ENCODE data around the gene SERPINA10.

SERPINA10 gene

DNA sequence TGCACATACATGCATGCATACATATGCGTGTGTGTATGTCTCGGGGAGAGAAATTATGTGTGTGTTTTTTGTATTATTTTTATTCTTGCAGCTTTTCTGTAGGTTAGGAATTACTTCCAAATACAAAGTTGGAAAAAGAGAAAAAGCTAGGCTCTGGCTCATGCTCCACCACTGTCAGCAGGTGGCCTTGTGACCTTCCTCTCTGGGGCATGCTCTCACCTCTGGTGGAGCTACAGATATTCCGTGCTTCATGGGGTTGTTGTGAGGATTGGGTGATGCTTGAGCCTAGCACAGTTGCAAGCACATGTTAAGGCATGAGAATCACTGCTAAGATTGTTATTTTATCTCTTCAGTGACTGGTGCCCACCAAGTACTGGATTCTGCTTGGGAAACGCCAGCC lies 36.8 kb upstream of the SERPINA10 start:
- Histone ChIP-seq H3K27me3 (ENCODE audit: insufficient read depth, low read length) (no peaks in the 10 kb centered on the region), H3K9me3 (ENCODE audit: low read length) (no peaks in the 10 kb centered on the region)

DNA sequence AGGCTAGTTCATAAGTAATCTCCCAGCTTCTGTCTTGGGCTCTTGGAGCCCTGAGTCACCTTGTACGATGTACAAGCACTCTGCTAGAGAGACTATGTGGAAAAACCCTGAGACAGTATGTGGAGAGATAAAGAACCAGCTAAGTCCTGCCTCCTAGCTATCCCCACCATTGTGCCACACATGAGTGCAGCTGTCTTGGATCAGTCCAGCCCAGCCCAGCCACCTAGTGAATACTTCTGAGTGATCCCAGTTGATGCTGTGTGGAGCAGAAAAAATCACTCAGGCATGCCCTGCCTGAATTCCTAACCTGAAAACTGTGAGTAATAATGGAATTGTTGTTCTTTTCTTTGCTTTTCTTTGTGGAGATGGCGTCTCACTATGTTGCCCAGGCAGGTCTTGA lies 35.1 kb upstream of the SERPINA10 start:
- H3K4me1 ChIP-seq (ENCODE audit: insufficient read depth, low read length), result no peaks in the 10 kb centered on the region
- H3K4me3 ChIP-seq (ENCODE audit: low read length), result no peak overlapping the region
- H2AFZ ChIP-seq (ENCODE audit: low read depth, low read length), result no peak overlapping the region
- H3K27me3 ChIP-seq (ENCODE audit: insufficient read depth, low read length), result no peaks in the 10 kb centered on the region
- no peaks in the 10 kb centered on the region for H3K9me3 ChIP-seq (ENCODE audit: low read length)
- no peaks in the 10 kb centered on the region for H3K36me3 ChIP-seq (ENCODE audit: insufficient read depth, low read length)

More for the DNA sequence above, 36.8 kb upstream of the SERPINA10 start:
- H2AFZ ChIP-seq (ENCODE audit: low read depth, low read length), result no peak overlapping the region
- H3K36me3 ChIP-seq (ENCODE audit: insufficient read depth, low read length), result no peaks in the 10 kb centered on the region
- H3K4me1 ChIP-seq (ENCODE audit: insufficient read depth, low read length), result no peaks in the 10 kb centered on the region
- no peak overlapping the region for H3K4me3 ChIP-seq (ENCODE audit: low read length)

DNA sequence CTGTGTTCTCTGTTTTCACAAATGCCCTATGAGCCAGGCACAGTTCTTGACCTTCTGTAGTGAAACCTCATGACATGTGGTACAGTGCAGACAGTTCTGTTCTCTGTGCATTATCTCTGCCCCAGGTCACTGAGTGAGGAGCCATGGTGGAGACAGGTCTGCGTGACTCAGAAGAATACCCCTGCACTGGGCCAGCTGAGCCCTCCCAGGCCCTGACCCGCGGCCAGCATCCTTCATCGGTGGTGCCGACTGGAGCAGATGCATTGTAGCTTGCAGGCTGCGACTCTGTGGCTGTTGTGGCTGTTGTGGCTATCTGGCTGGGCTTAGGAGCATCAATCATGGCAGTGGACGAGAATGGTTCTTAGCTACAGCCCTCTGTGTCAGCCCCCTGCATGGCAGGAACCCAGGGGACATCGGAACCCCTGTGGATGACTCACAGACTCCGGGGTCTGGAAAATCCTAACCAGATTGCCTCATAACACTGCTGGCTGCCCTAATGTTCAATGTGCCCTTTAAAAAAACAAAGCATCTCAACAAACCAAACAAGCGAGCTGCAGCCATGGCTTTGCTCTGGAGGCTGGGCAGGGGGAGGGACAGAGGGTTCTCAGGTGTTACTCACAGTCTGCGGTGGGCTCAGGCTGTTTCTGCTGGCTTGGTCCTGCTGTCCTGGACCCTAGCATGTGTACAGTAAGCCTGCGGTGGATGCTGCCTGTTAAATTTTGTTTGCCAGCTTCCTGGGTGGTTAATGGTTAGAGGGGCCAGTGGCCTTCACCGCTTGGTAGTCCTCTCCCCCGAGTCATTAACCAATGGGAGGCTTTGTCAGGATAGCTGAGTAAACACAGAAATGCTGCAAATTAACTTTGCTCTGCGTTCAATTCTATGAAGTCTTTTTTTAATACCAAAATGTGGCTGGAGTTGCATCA lies 29.8 kb upstream of the SERPINA10 start, which contains the start of gene SERPINA6:
TSS of gene SERPINA6 (minus strand) at position 689 of the 923 bp plus-strand sequence. CDS start 8,688 bp downstream, outside the sequence.
- no peak within 1 kb of the TSS for H2AFZ ChIP-seq (ENCODE audit: low read depth, low read length)
- no peaks in the 10 kb centered on the region for H3K36me3 ChIP-seq (ENCODE audit: insufficient read depth, low read length)
- H3K4me1 ChIP-seq (ENCODE audit: insufficient read depth, low read length), result no peaks in the 10 kb centered on the region
- no peaks in the 10 kb centered on the region for H3K27me3 ChIP-seq (ENCODE audit: insufficient read depth, low read length)
- H3K9me3 ChIP-seq (ENCODE audit: low read length), result no peaks in the 10 kb centered on the region
- H3K4me3 ChIP-seq (ENCODE audit: low read length), result no peak within 1 kb of the TSS

DNA sequence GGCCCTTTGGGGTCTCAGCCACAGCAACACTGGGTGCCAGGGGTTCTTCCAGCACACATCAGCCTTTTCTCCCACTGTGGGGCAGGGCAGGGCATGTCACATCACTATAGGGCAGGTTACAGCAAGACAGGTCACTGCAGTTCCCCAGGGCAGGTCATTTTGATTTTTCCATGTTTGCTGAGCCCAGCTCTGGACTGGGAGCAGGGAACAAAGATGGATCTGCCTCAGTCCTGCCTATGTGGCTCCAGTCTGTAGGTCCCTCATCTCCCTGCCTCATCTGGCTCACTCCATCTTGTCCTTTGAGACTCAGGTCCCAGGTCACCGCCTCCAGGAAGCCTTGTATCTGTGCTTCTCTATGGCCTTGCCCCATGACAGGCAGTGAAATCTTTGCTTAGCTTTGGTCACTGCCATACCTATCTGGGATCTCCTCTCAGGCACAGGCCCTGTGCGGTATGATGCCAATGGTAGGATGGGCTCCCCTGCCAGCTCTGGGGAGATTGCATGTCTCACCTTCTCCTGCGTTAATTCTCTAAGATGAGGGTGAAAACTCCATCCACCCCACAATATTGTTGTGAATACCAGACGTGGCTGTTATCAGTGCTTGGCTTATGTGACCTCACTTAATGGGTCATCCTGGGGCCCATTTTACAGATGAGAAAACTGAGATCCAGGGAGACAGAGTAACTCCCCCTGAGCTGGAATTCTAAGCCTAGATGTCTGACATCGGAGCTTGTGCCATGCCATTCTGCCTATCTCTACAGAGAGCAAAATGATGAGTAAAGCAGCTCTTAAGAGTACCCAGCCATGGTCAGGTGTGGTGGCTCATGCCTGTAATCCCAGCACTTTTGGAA lies 28.6 kb upstream of the SERPINA10 start:
- Histone ChIP-seq H3K9me3 (ENCODE audit: low read length) (no peaks in the 10 kb centered on the region), H3K4me3 (ENCODE audit: low read length) (no peak overlapping the region), H3K36me3 (ENCODE audit: insufficient read depth, low read length) (no peaks in the 10 kb centered on the region), H3K4me1 (ENCODE audit: insufficient read depth, low read length) (no peaks in the 10 kb centered on the region), H3K27me3 (ENCODE audit: insufficient read depth, low read length) (no peaks in the 10 kb centered on the region), H2AFZ (ENCODE audit: low read depth, low read length) (no peak overlapping the region)

DNA sequence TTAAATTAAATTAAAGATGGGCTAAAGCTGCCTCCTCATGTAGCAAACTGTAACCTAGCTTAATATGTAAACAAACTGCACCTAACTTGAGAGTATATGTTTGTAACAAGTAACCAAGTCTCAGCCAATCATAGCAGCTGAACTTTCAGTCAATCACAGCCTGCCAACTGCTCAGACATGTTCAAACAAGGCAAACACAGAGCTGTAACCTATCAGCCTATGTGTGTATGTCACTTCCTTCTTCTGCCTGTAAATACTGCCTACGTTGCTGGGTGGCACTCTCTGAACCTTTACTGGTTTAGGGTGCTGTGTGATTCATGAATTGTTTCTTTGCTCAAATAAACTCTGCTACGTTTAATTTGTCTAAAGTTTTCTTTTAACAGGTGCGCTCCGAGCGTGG lies 27.2 kb upstream of the SERPINA10 start:
- Histone ChIP-seq H2AFZ (ENCODE audit: low read depth, low read length) (no peak overlapping the region), H3K9me3 (ENCODE audit: low read length) (no peaks in the 10 kb centered on the region), H3K36me3 (ENCODE audit: insufficient read depth, low read length) (no peaks in the 10 kb centered on the region), H3K27me3 (ENCODE audit: insufficient read depth, low read length) (no peaks in the 10 kb centered on the region), H3K4me1 (ENCODE audit: insufficient read depth, low read length) (no peaks in the 10 kb centered on the region), H3K4me3 (ENCODE audit: low read length) (no peak overlapping the region)

DNA sequence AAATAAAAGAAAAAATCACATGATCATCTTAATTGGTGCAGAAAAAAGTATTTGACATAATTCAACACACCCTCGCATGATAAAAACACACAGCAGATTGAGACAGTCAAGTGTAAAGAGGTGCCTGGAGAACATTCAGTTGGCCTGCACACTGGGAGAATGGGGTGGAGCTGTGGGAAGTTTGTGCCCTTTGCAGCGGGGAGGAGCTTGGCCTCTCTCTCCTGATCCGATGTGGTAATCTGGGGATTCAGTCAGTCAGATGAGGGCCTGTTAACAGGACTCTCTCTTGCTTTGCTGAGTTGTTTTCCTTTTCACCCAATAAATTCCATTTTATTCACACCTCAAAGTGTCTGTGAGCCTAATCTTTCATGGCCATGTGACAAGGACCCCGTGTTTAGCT lies 24.2 kb upstream of the SERPINA10 start:
- H3K36me3 ChIP-seq (ENCODE audit: insufficient read depth, low read length), result no peaks in the 10 kb centered on the region
- no peak overlapping the region for H3K4me3 ChIP-seq (ENCODE audit: low read length)
- H3K4me1 ChIP-seq (ENCODE audit: insufficient read depth, low read length), result no peaks in the 10 kb centered on the region
- no peaks in the 10 kb centered on the region for H3K9me3 ChIP-seq (ENCODE audit: low read length)
- no peak overlapping the region for H2AFZ ChIP-seq (ENCODE audit: low read depth, low read length)
- H3K27me3 ChIP-seq (ENCODE audit: insufficient read depth, low read length), result no peaks in the 10 kb centered on the region

DNA sequence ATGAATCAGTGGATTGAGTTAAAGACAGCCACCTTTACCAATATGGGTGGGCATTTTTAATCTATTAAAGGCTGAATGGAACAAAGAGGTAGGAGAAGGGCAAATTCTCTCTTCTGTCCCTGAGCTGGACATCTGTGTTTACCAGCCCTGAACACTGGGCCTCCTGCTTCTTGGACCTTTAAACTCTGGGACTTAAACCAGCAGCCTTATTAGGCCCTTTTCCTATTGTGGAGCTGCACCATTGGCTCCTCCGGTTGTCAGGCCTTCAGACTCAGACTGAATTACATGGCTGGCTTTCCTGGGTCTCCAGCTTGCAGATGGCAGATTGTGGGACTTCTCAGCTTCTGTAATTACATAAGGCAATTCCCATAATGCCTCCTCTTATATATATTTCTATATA lies 23.6 kb upstream of the SERPINA10 start:
- no peaks in the 10 kb centered on the region for H3K27me3 ChIP-seq (ENCODE audit: insufficient read depth, low read length)
- no peaks in the 10 kb centered on the region for H3K9me3 ChIP-seq (ENCODE audit: low read length)
- no peaks in the 10 kb centered on the region for H3K36me3 ChIP-seq (ENCODE audit: insufficient read depth, low read length)
- H2AFZ ChIP-seq (ENCODE audit: low read depth, low read length), result no peak overlapping the region
- no peaks in the 10 kb centered on the region for H3K4me1 ChIP-seq (ENCODE audit: insufficient read depth, low read length)
- no peak overlapping the region for H3K4me3 ChIP-seq (ENCODE audit: low read length)

DNA sequence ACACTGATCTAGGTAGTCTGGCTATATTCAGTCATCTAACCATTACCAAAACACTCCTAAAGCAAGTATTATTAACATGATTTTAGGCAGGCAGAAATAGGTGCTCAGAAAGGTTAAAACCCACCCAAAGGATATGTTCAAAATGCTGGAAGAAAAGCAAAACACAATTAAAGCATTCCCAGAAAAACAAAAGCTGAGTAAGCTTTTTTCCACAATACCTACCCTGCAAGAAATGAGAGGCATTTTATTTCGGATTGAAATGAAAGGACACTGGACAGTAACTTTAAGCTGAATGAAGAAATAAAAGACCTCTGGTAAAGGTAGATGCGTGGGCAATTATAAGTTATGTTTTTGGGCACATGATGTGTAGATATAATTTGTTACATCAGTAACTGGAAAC lies 21.8 kb upstream of the SERPINA10 start:
- Histone ChIP-seq H3K9me3 (ENCODE audit: low read length) (no peaks in the 10 kb centered on the region), H3K36me3 (ENCODE audit: insufficient read depth, low read length) (no peaks in the 10 kb centered on the region), H3K27me3 (ENCODE audit: insufficient read depth, low read length) (no peaks in the 10 kb centered on the region), H3K4me1 (ENCODE audit: insufficient read depth, low read length) (no peaks in the 10 kb centered on the region), H3K4me3 (ENCODE audit: low read length) (no peak overlapping the region), H2AFZ (ENCODE audit: low read depth, low read length) (no peak overlapping the region)

DNA sequence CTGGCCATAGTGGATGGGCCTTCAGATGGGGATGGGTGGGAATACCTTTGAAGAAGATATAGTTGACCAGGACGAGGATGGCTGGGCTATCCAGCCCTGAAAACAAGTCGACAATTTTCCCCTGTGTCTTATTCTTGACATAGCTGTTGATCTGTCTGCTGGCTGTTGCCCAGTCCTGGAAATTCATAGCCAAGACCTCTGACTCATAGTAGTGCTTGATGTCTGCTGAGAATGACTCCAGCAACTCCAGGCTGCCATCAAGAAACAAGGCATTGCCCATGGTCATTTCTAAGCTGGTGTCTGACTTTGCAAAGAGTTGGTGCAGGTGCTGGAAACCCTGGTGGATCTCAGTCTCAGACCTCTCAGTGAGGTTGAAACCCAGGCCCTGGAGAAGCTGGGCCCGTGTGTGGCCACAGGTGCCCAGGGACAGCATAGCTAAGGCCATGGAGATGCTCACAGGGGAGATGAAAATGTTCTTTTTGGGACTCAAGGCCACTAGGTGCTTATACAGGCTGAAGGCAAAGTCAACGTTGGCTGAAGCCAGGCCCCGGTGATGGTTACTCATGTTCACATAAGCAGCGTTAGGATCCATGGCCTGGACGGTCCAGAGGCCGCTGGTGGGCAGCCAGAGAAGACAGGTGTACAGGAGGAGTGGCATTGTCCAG lies 21.1 kb upstream of the SERPINA10 start:
- Histone ChIP-seq H3K4me1 (ENCODE audit: insufficient read depth, low read length) (no peaks in the 10 kb centered on the region), H3K36me3 (ENCODE audit: insufficient read depth, low read length) (no peaks in the 10 kb centered on the region), H2AFZ (ENCODE audit: low read depth, low read length) (no peak overlapping the region), H3K27me3 (ENCODE audit: insufficient read depth, low read length) (no peaks in the 10 kb centered on the region), H3K9me3 (ENCODE audit: low read length) (no peaks in the 10 kb centered on the region), H3K4me3 (ENCODE audit: low read length) (no peak overlapping the region)

DNA sequence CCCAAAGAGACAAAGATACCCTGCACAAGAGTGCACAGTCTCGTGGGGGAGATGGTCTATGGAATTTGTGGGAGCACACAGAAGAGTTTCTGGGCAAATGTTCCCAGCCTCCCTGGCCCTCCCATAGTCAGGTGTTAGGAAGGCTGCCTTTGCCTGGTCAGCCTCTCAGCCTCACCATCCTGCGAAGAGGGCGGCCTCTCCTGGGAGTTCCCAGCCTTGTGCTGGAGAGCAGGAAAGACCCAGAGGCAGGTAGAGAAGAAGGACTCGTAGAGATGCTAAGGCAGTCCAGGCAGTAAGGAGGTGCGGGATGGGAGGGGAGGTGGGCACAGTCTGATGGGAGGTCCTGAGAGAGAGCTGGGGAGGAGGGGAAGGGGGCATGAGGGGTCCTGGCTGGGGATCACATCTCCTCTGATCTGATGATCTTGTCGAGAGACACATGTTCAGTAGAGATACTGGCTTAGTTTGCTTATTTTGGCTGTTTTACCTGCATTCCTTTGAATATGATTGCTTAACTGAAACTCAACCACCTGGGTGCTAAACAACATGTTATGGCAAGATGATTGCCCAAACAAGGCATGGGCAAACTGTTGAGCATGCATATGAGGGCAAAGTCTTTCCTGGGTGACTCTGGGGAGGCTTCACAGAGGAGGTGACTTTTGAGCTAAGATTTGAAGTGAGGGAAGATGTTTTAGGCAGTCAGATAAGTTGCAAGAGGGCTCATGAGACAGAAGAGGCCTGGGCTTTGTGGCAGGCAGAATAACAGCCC lies 19.6 kb upstream of the SERPINA10 start:
- Histone ChIP-seq H2AFZ (ENCODE audit: low read depth, low read length) (no peak overlapping the region), H3K27me3 (ENCODE audit: insufficient read depth, low read length) (no peaks in the 10 kb centered on the region), H3K4me1 (ENCODE audit: insufficient read depth, low read length) (no peaks in the 10 kb centered on the region), H3K4me3 (ENCODE audit: low read length) (no peak overlapping the region), H3K9me3 (ENCODE audit: low read length) (no peaks in the 10 kb centered on the region), H3K36me3 (ENCODE audit: insufficient read depth, low read length) (no peaks in the 10 kb centered on the region)

DNA sequence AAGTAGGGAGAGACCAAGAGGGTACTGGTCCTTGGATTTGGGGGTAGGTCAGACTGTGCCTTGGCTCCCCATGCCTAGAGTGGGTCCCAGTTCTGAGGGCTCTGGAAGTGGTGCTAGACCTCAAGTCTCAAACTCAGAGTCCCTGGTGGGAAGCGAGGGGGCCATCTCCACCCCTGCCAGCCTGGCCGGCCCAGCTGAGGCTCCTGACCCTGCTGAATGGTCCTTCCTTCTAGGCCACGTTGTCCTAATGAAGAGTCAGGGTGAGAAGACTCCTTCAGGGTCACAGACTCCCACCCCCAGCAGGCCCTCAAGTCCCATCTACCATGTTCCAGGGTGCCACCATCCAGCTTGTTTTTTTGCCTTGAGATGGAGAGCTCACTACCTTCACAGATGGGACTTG lies 17.2 kb upstream of the SERPINA10 start:
- Histone ChIP-seq H3K9me3 (ENCODE audit: low read length) (no peaks in the 10 kb centered on the region), H3K4me3 (ENCODE audit: low read length) (no peak overlapping the region), H3K27me3 (ENCODE audit: insufficient read depth, low read length) (no peaks in the 10 kb centered on the region), H3K4me1 (ENCODE audit: insufficient read depth, low read length) (no peaks in the 10 kb centered on the region), H3K36me3 (ENCODE audit: insufficient read depth, low read length) (no peaks in the 10 kb centered on the region), H2AFZ (ENCODE audit: low read depth, low read length) (no peak overlapping the region)

DNA sequence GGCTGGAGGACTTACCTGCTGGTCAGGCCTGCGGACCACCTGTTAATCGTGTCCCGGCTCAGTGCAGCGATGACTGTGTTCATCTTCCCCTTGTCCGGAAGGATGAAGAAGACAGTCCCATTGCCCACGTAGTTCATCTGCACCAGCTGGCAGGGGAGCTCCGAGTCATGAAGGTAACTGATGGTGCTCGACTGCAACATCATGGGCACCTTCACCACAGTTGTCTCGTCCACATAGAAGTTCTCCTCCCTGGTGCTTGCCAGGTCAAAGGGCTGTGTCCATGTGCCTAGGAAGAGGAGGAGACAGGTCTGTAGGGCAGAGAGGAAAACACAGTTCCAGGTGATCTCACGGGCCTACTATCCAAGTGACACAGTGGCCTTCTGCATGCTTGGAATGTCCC lies 16.7 kb upstream of the SERPINA10 start:
- no peaks in the 10 kb centered on the region for H3K36me3 ChIP-seq (ENCODE audit: insufficient read depth, low read length)
- no peaks in the 10 kb centered on the region for H3K4me1 ChIP-seq (ENCODE audit: insufficient read depth, low read length)
- no peaks in the 10 kb centered on the region for H3K9me3 ChIP-seq (ENCODE audit: low read length)
- no peaks in the 10 kb centered on the region for H3K27me3 ChIP-seq (ENCODE audit: insufficient read depth, low read length)
- H2AFZ ChIP-seq (ENCODE audit: low read depth, low read length), result no peak overlapping the region
- no peak overlapping the region for H3K4me3 ChIP-seq (ENCODE audit: low read length)

Data from neuron (in vitro differentiated cells).